Measurements from ENCODE around the gene AOX1. TPM values are rescaled to one million over a fixed set of nuclear protein-coding genes. Genes with fewer than 3 reads are reported as not detected.

Gene AOX1
- total and polyA plus RNA-seq, 2 donors (not counting 1 experiment from before 2014, with no cell fraction given) = 0.18 TPM; not detected in 1

DNA sequence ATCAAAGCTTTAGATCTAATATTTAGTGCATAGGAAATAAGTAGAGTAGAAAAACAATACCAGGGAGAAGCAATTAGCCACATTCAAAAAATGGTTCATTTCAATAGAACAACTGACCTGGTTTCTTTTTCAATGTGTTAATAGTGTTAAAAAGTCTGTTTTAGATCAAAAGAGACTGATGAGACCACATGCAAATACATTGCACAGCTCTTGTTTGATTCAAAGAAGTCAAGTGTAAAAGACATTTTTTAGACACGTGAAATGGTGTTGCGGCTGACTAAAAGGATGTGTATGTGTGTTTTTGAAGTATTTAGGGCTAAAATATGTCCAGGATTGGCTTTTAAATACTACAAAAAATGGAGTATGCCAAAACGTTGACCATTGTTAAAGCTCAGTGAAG, 1.2 kb upstream of the AOX1 start:
- no peak overlapping the region for H3K27ac ChIP-seq (ENCODE audit: low read length in 2 of 2)
- H3K27me3 Mint-ChIP-seq = peaks cover 18% of the 10 kb centered on the region
- no peaks in the 10 kb centered on the region for H3K79me2 ChIP-seq (ENCODE audit: control insufficient read depth, insufficient read depth, low read length)
- H2AFZ ChIP-seq (ENCODE audit: insufficient read depth, low read depth, low read length, poor library complexity, severe bottlenecking) = no peak overlapping the region
- 15% methylated on average over 2 of the region's 3 CpGs for WGBS (ENCODE audit: insufficient coverage)
- POLR2A ChIA-PET = no interaction called here
- H3K4me1 ChIP-seq (ENCODE audit: control insufficient read depth in 2 of 2, insufficient read depth in 2 of 2, low read length in 2 of 2) = peaks cover 12 to 20% of the 10 kb centered on the region in 2 donors
- peak overlapping the region; percentile 52 for H3K4me3 Mint-ChIP-seq
- H3K4me2 ChIP-seq (replicated peaks; ENCODE audit: low read depth, low read length, poor library complexity, severe bottlenecking) = no peak overlapping the region
- no peak overlapping the region for H3K27ac Mint-ChIP-seq
- ATAC-seq (ENCODE audit: low read depth) (no peak), DNase-seq (no peak)
- H3K9ac ChIP-seq (ENCODE audit: low read length) = no peak overlapping the region
- H3K4me1 Mint-ChIP-seq = peaks cover 10% of the 10 kb centered on the region
- peaks cover 0 to 21% (median 19%) of the 10 kb centered on the region in 4 experiments for H3K27me3 ChIP-seq (replicated peaks in 1 of 4; ENCODE audit: control extremely low read depth in 1 of 4, control insufficient read depth in 3 of 4, insufficient read depth in 4 of 4, low read length in 3 of 4)
- TF ChIP-seq EZH2 (IDR thresholded peaks at IDR 0.05; ENCODE audit: borderline replicate concordance, insufficient read depth, low read depth, low read length, poor library complexity, severe bottlenecking) = no peak
- TF ChIP-seq, protein P1, sequence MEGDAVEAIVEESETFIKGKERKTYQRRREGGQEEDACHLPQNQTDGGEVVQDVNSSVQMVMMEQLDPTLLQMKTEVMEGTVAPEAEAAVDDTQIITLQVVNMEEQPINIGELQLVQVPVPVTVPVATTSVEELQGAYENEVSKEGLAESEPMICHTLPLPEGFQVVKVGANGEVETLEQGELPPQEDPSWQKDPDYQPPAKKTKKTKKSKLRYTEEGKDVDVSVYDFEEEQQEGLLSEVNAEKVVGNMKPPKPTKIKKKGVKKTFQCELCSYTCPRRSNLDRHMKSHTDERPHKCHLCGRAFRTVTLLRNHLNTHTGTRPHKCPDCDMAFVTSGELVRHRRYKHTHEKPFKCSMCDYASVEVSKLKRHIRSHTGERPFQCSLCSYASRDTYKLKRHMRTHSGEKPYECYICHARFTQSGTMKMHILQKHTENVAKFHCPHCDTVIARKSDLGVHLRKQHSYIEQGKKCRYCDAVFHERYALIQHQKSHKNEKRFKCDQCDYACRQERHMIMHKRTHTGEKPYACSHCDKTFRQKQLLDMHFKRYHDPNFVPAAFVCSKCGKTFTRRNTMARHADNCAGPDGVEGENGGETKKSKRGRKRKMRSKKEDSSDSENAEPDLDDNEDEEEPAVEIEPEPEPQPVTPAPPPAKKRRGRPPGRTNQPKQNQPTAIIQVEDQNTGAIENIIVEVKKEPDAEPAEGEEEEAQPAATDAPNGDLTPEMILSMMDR (IDR thresholded peaks at IDR 0.05) = no peak
- H3K9me3 ChIP-seq (ENCODE audit: control extremely low read depth in 1 of 3, control insufficient read depth in 2 of 3, insufficient read depth in 1 of 3, low read length in 2 of 3) = no peaks in the 10 kb centered on the region
- H3K4me3 ChIP-seq (ENCODE audit: control extremely low read depth in 1 of 5, extremely low read depth in 1 of 5, insufficient read depth in 1 of 5, low read depth in 2 of 5, low read length in 4 of 5) = no peak overlapping the region
- no peaks in the 10 kb centered on the region for H3K9me3 Mint-ChIP-seq (ENCODE audit: insufficient read depth)
- intact Hi-C loops (cut with micrococcal nuclease) = no loop called here
- CTCF ChIA-PET = no interaction called here
- H4K20me1 ChIP-seq (ENCODE audit: control insufficient read depth, insufficient read depth, low read length, poor library complexity, severe bottlenecking) = no peaks in the 10 kb centered on the region
- no peaks in the 10 kb centered on the region for H3K36me3 ChIP-seq (replicated peaks in 1 of 2; ENCODE audit: control extremely low read depth in 1 of 2, control insufficient read depth in 1 of 2, extremely low read depth in 1 of 2, insufficient read depth in 2 of 2, low read length in 1 of 2)

DNA sequence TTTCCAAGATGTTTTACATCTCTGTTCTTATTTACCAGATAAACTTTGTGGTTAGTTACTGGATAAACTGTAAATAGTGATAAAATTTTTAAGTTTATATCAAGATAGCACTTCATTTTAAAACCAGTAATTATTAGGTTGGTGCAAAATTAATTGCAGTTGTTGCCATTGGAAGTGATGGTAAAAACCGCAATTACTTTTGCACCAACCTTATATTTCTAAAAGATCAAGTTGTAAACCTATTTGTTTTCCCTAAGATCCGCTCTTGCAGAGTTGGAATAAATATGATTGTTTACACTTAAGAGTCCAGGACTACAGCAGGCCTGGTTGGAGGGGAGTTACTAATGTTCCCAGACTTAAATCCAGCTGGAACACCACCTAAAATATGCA, 479 bp upstream of the AOX1 start:
- no peak for ATAC-seq (ENCODE audit: low read depth)
- no CpG with 5 or more reads among the region's 2 CpGs for WGBS (ENCODE audit: insufficient coverage)
- Mint-ChIP-seq H3K4me1 (peaks cover 10% of the 10 kb centered on the region), H3K4me3 (peak overlapping the region; percentile 85), H3K27ac (no peak overlapping the region), H3K9me3 (ENCODE audit: insufficient read depth) (no peaks in the 10 kb centered on the region), H3K27me3 (peaks cover 19% of the 10 kb centered on the region)
- H3K36me3 ChIP-seq (replicated peaks in 1 of 2; ENCODE audit: control extremely low read depth in 1 of 2, control insufficient read depth in 1 of 2, extremely low read depth in 1 of 2, insufficient read depth in 2 of 2, low read length in 1 of 2) = no peaks in the 10 kb centered on the region
- no peaks in the 10 kb centered on the region for H4K20me1 ChIP-seq (ENCODE audit: control insufficient read depth, insufficient read depth, low read length, poor library complexity, severe bottlenecking)
- H3K27me3 ChIP-seq (replicated peaks in 1 of 4; ENCODE audit: control extremely low read depth in 1 of 4, control insufficient read depth in 3 of 4, insufficient read depth in 4 of 4, low read length in 3 of 4) = peaks cover 0 to 21% (median 19%) of the 10 kb centered on the region in 4 experiments
- POLR2A ChIA-PET = no interaction called here
- TF ChIP-seq, protein P1 (IDR thresholded peaks at IDR 0.05) = no peak
- no peak for TF ChIP-seq EZH2 (IDR thresholded peaks at IDR 0.05; ENCODE audit: borderline replicate concordance, insufficient read depth, low read depth, low read length, poor library complexity, severe bottlenecking)
- DNase-seq = no peak
- intact Hi-C loops (cut with micrococcal nuclease) = no loop called here
- peak overlapping the region; percentile 50 to 80 (median 59) for H3K4me3 ChIP-seq (ENCODE audit: control extremely low read depth in 1 of 5, extremely low read depth in 1 of 5, insufficient read depth in 1 of 5, low read depth in 2 of 5, low read length in 4 of 5)
- H3K27ac ChIP-seq (ENCODE audit: low read length in 2 of 2) = no peak overlapping the region
- H3K79me2 ChIP-seq (ENCODE audit: control insufficient read depth, insufficient read depth, low read length) = no peaks in the 10 kb centered on the region
- CTCF ChIA-PET = interaction anchor here (0.5 kb wide), 1 partner anchor 35 kb away, joined by 3 read pairs; no protein-coding TSS in a partner anchor
- H3K4me1 ChIP-seq (ENCODE audit: control insufficient read depth in 2 of 2, insufficient read depth in 2 of 2, low read length in 2 of 2) = peaks cover 12 to 20% of the 10 kb centered on the region in 2 donors
- H2AFZ ChIP-seq (ENCODE audit: insufficient read depth, low read depth, low read length, poor library complexity, severe bottlenecking) = peak overlapping the region; percentile 76
- no peaks in the 10 kb centered on the region for H3K9me3 ChIP-seq (ENCODE audit: control extremely low read depth in 1 of 3, control insufficient read depth in 2 of 3, insufficient read depth in 1 of 3, low read length in 2 of 3)
- H3K9ac ChIP-seq (ENCODE audit: low read length) = peak overlapping the region; percentile 62
- H3K4me2 ChIP-seq (replicated peaks; ENCODE audit: low read depth, low read length, poor library complexity, severe bottlenecking) = peak overlapping the region; percentile 84

Data from B cell (primary cell).